Measurements from ENCODE around the gene MXRA8.

DNA sequence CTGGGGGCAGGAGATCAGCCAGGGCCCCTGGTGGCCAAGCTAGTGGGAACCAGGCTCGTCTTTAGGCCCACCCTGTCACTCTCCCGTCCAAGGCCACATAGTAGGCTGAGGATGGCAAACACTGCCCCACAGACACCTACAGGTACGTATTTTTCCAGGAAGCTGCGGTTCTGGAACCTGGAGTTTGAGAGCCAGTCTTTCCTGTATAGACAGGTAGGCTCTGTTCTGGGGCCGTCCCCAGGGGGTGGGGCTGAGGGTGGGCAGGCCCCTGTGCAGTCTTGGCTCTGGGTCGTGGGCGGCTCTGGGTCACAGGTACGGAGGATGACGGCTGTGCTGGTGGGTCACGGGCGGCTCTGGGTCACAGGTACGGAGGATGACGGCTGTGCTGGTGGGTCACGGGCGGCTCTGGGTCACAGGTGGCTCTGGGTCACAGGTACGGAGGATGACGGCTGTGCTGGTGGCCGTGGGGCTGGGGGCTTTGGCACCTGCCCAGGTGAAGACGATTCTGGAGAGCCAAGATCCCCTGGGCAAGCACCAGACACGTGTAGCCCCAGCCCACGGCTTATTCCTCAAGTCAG, 47.8 kb downstream of the MXRA8 start:
- TF ChIP-seq, protein P1, sequence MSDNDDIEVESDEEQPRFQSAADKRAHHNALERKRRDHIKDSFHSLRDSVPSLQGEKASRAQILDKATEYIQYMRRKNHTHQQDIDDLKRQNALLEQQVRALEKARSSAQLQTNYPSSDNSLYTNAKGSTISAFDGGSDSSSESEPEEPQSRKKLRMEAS (IDR thresholded peaks at IDR 0.05; ENCODE audit: insufficient read depth, insufficient read length), result no peak
- TF ChIP-seq, protein P2, sequence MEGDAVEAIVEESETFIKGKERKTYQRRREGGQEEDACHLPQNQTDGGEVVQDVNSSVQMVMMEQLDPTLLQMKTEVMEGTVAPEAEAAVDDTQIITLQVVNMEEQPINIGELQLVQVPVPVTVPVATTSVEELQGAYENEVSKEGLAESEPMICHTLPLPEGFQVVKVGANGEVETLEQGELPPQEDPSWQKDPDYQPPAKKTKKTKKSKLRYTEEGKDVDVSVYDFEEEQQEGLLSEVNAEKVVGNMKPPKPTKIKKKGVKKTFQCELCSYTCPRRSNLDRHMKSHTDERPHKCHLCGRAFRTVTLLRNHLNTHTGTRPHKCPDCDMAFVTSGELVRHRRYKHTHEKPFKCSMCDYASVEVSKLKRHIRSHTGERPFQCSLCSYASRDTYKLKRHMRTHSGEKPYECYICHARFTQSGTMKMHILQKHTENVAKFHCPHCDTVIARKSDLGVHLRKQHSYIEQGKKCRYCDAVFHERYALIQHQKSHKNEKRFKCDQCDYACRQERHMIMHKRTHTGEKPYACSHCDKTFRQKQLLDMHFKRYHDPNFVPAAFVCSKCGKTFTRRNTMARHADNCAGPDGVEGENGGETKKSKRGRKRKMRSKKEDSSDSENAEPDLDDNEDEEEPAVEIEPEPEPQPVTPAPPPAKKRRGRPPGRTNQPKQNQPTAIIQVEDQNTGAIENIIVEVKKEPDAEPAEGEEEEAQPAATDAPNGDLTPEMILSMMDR (IDR thresholded peaks at IDR 0.05; ENCODE audit: extremely low read depth in 1 of 2, insufficient read depth in 1 of 2, low read depth in 1 of 2, low read length in 2 of 2), result no peak
- no peak for TF ChIP-seq JUN (IDR thresholded peaks at IDR 0.05; ENCODE audit: borderline replicate concordance, insufficient read depth, insufficient read length, low read depth)
- no peak for TF ChIP-seq POLR2AphosphoS5 (IDR thresholded peaks at IDR 0.05; ENCODE audit: insufficient read depth, low read depth, low read length)
- TF ChIP-seq POLR2A (IDR thresholded peaks at IDR 0.05; ENCODE audit: low read depth, low read length), result no peak
- TF ChIP-seq GATA2 (IDR thresholded peaks at IDR 0.05; ENCODE audit: insufficient read depth, insufficient read length, low read depth, low read length), result no peak
- no peak for TF ChIP-seq EZH2 (IDR thresholded peaks at IDR 0.05; ENCODE audit: borderline replicate concordance, low read depth, low read length, severe bottlenecking)
- TF ChIP-seq MYC (IDR thresholded peaks at IDR 0.05; ENCODE audit: low read depth, low read length), result no peak
- TF ChIP-seq FOS (IDR thresholded peaks at IDR 0.05; ENCODE audit: borderline replicate concordance, insufficient read depth, low read length), result no peak

All from endothelial cell of umbilical vein (primary cell).